Fibroblast of skin of right biceps (primary cell): Measurements from ENCODE around the gene ZNF770.

Experiments
- DNase-seq: peaks from one replicate; pipeline ENCODE4 v3.0.0-alpha.2; 2013

ZNF770 gene

GRCh38 chr15:34988027-34988902, at the start of gene ZNF770:
Gene ZNF770, minus strand, starts transcription at chr15:34988287. Its CDS starts 4,853 bp downstream, at chr15:34983434.
- peak; percentile 80 for DNase-seq

- no peak for DNase-seq
Measured at GRCh38 chr15:35028235-35028984, 40.3 kb upstream of the ZNF770 start.

- DNase-seq = no peak
Measured at GRCh38 chr15:35023804-35024203, 35.7 kb upstream of the ZNF770 start.

GRCh38 chr15:35020974-35021373, 32.9 kb upstream of the ZNF770 start:
- no peak for DNase-seq

GRCh38 chr15:35019404-35020327, 31.6 kb upstream of the ZNF770 start:
- DNase-seq = peak; percentile 31

GRCh38 chr15:35014241-35014640, 26.2 kb upstream of the ZNF770 start:
- no peak for DNase-seq

GRCh38 chr15:35013370-35013769, 25.3 kb upstream of the ZNF770 start:
- DNase-seq = peak; percentile 51

- DNase-seq = no peak
Measured at GRCh38 chr15:35007397-35007796, 19.3 kb upstream of the ZNF770 start.

GRCh38 chr15:35005933-35006332, 17.8 kb upstream of the ZNF770 start:
- no peak for DNase-seq

- DNase-seq = no peak
Measured at GRCh38 chr15:35003928-35004327, 15.8 kb upstream of the ZNF770 start.

GRCh38 chr15:35000511-35000910, 12.4 kb upstream of the ZNF770 start:
- peak; percentile 68 for DNase-seq

- no peak for DNase-seq
Measured at GRCh38 chr15:34999906-35000305, 11.8 kb upstream of the ZNF770 start.

GRCh38 chr15:34994925-34995324, 6.8 kb upstream of the ZNF770 start:
- no peak for DNase-seq

GRCh38 chr15:34993877-34994276, 5.8 kb upstream of the ZNF770 start:
- DNase-seq = no peak

- no peak for DNase-seq
Measured at GRCh38 chr15:34993412-34993811, 5.3 kb upstream of the ZNF770 start.

- DNase-seq = no peak
Measured at GRCh38 chr15:34987609-34988026, 469 bp downstream of the ZNF770 start.

GRCh38 chr15:34986771-34987480, 1.2 kb downstream of the ZNF770 start:
- DNase-seq = no peak

GRCh38 chr15:34986326-34986725, 1.8 kb downstream of the ZNF770 start:
- DNase-seq = no peak

GRCh38 chr15:34984889-34985630, 3.0 kb downstream of the ZNF770 start:
- no peak for DNase-seq

- DNase-seq = no peak
Measured at GRCh38 chr15:34976743-34977142, 11.3 kb downstream of the ZNF770 start.

GRCh38 chr15:34976073-34976472, 12.0 kb downstream of the ZNF770 start:
- no peak for DNase-seq
